HG03342 (cell line): ENCODE data around the gene ATXN10.

Experiments
- ATAC-seq: cut with Tn5 transposase; IDR thresholded peaks from one replicate; pipeline ENCODE4 v1.9.1; 2021; ENCODE audit warnings: mild to moderate bottlenecking, moderate library complexity; ENCODE audit not compliant: unreplicated experiment

ATXN10 gene

DNA sequence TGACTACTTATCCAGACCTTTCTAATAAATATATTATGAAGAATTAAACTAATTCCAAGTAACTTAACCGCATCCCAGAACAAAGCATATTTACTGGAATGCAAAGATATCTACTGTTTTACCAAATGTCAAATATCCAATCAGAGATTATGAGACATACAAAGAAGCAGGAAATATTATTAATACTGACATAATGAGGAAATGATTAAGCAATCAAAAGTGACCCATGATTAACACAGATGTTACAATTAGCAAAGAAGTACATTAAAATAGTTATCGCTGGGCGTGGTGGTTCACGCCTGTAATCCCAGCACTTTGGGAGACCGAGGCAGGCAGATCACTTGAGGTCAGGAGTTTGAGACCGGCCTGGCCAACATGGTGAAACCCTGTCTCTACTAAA lies 200.1 kb downstream of the ATXN10 start:
- no peak for ATAC-seq

DNA sequence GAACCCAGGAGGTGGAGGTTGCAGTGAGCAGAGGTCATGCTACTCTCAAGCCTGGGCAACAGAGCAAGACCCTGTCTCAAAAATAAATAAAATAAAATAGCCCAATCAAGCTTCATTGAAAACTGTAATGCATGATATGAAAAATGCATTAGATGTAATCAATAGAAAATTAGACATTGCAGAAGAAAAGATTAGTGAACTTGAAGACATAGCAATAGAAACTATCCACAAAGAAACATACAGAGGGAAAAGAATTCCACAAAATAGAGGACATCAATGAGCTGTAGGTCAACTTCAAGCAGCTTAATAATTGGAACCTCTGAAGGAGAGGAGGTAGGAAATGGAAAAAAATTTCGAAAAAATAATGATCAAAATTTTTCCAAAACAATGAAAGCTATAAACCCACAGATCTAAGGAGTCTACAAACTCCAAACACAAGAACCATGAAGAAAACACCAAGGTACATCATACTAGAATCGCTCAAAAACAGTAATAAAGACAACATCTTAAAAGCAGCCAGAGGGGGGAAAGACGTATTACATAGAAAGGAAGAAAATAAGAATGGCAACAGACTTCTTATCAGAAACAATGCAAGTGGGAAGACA lies 201.1 kb downstream of the ATXN10 start:
- ATAC-seq = no peak

DNA sequence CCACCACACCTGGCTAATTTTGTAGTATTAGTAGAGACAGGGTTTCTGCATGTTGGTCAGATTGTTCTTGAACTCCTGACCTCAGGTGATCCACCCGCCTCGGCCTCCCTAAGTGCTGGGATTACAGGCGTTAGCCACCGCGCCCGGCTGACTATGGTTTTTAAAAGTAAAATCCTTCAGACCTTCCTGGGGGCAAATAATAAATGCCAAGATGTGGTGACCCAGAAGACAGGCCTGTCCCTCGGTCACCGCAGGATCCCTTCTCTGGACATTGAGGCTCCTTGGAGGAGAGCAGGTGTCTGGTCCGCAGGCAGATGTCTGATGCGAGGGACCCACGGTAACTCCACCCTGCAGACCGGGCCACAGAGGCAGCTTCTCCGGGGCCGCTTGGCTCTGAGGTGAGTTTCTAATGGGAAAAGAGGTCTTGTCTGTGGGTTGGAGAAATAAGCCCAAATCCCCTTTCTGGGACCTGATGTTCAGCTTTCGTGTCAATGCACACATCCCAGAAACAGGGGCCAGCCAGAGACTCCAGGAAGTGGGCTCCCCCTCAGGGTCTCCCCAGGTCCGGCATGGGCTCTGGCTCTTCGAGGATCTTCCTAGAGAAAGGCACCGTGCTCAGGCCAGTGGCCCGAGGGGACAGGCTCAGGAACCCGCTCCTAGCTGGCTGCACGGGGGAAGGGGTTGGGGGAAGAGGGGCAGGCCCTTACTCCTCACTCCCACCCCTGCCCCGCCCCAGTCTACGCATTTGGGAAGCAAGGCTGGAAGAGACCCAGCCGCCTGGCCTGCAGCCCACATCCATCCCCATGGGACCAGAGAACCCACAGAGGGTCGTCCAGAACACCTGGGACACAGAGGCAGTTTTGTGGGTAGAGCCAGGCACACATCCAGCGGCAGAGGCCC lies 204.8 kb downstream of the ATXN10 start:
- no peak for ATAC-seq

DNA sequence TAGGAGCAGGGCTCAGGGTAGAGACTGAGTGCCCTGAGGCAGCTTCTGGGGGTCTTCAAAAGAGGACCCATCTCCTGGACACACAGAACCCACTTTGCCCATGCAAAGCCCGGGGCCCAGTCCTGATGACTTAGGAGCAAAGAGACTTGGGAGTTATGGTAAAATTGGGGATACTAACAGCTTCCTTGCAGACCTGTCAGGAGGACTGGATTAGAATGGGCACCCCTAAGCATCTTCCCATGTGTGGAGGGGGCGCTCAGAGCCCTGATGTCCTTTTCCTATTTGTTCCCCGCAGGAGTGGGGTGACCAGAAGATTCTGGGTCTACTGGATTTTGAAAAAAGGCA lies 205.4 kb downstream of the ATXN10 start:
- no peak for ATAC-seq

DNA sequence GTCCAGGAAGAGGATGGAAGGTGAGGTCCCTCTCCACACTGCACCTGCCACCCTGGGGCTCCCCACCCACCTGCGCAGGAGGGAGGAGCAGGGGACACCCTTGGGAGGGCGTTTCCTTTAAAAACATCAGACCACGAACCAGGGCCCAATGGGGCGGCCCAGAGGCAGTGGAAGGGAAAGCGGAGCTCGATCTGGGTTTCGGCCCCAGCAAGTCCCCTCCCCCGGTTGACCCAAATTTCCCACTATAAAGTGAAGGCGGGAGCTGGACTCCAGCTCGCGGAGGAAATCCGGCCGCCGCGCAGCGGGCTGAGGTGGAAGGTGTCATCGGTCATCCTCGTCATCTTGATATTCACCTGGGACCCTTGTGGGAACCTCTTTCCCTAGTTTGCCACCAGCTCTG lies 206.0 kb downstream of the ATXN10 start:
- no peak for ATAC-seq

DNA sequence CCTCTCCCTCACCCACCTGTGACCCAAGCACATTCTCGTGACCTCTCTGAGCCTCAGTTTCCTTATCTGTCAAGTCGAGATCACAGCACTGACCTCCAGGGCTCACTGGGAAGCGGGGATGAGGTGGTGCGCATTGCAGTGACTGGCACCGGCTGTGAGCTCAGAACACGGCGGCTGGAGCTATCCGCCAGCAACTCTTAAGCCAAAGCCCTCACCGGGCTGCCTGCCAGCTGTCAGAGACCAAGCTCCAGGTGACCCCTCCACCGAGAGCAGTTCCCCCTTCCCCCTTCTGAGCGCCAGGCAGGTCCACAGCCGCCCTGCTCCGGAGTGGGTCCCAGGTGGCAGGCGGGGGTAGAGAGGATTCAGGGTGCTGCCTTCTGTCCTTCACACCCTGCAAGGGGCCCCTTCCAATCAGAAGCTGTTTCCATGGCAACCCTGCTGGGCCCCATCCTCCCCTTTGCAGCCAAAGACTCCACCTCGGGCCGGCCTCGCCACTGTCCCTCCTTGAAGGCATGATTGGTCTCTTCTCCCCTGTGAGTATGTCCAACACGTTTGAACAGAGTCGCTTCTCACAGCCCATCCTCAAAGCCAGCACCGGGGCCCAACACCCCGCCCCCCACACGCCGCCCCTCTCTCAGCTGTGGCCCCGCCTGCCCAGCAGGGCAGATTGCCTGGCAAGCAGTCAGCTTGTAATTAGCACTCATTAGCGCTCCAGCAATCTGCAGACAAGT lies 206.6 kb downstream of the ATXN10 start:
- no peak for ATAC-seq

DNA sequence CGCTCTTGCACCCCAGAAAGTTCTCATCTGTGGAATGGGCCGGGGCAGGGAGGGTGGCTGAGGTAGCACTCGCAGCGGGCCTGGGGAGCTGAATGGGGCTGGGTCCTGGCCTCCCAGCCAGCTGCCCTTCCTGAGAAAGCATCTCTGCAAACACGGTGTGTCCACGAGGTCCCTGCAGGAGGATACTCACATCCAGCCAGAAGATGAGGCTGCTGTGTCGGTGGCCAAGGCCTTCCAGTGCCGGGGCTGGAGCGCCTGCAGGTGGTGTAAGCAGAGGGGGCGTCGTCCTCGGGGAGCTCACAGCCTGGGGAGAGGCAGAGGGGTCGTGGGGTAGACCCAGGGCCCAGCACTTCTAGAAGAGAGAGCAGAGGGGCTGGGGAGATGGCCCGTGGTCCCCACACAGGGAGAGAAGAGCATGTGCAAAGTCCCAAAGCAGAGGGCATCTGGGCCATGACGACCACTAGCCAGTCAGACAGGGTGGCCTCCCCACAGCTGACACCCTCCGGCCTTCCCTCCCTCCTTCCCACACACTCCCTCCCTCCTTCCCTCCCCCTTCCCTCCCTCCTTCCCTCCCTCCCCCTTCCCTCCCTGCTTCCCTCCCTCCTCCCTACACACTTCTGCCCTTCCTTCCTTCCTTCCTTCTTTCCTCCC lies 207.4 kb downstream of the ATXN10 start:
- ATAC-seq = no peak

DNA sequence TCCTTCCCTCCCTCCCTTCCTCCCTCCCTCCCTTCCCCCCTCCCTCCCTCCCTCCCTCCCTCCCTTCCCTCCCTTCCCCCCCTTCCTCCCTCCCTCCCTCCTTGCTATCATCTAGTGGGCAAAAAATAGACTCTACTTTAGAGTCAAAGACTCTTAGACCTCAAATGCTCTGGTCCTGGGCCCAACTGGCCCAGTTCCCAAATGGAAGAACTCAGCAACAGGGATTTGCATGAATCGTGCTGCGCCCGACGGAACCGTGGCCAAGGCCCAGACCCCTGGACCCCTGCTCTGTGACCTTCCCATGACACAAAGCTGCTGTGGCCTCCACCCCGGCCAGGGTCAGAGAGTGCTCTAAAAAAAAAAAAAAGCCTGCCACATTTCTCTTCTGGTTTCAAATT lies 207.9 kb downstream of the ATXN10 start:
- ATAC-seq = no peak

DNA sequence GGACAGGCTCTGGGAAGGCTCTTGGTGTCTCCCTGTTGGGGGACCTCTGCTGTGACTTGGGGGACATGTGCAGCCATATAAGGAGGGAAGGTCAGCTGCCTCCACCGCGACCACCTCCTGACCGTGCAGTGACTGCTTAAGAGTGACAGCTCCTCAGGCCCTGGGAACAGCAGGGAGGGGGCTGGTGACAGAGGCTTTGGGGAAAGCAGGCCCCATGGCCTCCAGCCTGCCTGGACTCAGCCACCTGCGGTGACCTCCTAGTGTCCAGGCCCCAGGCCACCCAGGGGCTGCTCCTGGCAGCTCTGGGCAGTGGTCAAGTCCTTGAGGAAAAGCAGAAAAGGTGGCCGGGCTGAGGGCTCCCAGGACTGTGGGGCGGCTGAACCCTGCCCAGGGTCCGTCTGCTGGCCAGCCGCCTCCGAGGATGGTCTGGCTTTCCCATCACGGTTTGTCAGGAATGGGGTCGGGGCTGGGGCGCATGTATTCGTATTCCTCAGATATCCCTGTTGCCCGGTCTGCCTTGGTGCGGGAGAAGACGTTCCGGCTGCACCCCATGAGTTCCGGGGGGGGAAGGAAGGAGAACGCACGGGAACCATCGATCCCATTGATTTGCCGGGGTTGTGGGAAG lies 208.6 kb downstream of the ATXN10 start:
- ATAC-seq = no peak

DNA sequence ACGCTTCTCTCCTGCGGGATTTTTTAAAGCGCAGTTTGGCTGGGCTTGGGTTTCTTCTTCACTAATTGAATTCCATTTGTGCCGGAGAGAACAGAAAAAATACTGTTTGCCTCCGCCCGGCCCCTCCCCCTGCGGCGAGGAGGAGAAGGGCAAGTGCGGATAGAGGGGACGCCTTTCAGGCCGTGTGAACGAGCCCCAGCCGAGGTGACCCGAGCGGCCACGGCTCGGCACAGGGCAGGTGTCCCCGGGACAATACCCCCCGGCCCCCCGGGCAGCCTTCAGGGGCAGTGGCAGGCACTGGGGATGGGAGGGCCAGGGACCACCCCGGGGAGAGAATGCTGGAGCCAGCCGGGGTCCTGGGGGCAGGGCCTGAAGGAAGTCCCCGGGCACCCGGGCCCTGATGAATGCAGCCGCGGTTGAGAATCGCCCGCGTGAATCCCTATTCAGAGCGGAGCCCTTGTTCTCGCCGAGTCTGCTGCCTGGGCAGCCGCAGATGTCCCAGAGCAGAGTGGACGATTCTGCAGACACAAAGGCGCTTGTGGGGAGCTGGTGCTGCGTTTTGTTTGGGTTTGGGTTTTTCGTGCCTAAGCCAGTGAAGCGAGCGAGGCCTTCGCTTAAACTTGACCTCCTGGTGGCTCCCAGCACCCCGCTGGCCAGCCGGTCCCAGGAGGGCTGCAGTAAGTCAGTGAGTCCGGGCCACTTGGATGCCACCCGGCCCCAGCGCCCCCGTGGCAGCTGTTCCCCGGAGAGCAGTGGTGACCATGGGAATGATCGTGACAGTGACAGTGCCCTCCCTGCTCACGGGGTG lies 209.3 kb downstream of the ATXN10 start:
- ATAC-seq = no peak

DNA sequence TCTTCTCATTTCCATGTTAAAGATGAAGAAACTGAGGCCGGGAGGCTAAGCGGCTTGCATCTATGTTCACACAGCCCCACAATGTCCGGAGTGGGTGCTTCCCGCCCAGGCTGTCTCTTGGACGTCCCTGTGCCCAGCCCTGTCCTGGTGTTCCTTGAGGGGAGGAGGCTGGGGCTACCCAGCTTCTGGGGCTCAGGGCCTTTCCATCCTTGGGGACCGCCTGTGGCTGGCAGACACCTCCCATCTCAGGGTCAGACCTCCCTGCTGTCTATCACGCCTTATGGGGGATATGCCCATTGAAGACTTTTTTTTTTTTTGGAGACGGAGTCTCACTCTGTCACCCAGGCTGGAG lies 209.9 kb downstream of the ATXN10 start:
- ATAC-seq = no peak

DNA sequence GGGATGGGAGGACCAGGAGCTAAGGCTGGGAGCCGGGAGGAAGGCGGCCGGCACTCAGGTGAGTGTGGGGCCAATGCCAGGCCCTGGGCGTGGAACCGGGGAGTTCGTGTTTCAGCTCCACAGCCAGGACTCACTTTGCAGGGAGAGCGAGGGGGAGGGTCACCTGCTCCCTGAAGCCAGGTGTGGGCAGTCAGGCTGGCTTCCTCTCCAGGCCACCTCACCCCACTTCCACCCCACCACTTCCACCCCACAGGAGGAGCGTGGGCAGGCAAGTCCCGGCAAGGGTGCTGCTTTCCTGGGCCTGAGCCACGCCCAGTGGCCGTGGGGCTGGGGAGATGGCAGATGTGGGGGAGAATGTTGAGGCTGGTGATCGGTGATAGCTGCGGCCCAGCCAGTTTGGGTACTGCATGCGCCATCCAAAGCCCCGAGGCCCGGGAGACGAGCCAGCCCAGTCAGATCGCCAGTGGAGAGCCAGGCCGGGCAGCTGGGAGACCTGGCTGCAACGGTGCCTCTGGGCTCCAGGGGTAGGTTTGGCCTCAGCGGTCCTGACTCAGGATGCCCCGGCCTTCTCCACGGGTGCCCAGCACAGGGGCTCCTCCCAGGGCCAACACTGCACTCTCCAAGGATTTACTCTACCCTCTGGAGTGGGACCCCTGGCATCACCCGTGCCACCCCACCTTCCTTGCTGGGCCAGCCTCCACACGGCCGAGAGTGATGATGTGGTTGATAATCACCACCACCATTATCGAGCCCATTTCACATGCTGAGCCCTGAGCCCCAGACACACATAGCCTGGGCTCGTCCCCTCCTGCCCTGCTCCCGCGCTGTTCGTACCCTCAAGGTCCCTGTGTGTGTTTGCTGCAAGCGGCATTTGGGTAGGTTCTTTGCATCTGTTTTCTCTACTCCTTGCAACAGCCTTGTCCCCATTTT lies 211.5 kb downstream of the ATXN10 start:
- ATAC-seq = no peak

DNA sequence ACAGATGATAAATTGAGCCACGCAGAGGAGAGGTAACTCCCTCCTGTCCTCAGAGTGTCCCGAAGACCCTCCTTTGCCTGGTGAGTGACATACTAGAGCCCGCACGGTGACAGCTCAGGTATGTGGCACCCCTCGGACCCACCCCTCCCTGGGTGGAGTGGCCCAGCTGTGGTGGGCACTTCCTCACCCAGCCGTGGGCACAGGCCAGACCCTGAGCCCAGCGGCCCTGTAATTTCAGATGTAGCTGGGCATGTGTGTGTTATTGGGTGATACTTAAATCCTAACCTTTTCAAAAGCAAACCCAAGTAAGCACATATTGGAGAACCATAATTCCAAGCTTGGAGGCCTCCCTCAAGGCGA lies 212.2 kb downstream of the ATXN10 start:
- no peak for ATAC-seq

DNA sequence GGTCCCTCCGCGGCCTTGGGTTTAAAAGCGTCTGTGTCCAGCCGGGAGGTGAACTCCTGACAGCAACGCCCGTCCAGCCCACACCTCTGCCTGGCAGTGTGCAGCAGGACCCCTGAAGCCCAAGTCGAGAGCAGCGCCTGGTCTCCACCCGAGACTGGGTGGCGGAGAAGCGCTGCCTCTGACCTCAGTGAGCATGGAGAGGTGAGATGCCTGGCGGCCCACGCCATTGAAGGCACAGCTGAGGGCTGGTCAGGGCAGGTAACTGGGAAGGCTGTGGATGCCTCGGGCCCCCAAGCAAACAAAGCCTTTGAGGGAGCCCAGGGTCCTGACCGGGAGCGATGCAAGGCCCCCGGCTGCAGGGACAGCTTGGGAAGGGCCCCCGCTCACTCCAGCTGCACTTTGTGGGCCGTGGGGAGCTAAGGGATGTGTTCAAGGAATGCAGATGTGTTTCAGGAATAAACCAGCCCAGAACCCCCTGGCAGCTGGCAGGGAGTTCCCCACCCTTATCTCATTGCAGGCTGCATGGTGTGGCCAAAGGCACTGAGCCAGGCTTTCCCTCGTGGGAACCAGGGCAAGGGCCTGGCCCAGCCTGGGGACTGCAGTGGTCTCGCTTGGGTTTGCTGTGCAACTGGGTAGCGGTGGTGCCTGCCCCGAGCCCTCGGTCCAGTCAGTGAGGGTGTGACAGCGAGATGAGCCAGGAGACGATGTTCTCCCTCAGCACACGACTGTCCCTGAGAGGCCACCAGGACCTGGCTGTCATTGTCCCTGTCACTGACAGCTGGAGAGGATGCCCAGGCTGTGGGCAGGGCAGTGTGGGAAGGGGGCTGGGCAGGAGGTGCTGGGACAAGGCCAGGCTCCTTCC lies 212.8 kb downstream of the ATXN10 start:
- ATAC-seq = no peak

DNA sequence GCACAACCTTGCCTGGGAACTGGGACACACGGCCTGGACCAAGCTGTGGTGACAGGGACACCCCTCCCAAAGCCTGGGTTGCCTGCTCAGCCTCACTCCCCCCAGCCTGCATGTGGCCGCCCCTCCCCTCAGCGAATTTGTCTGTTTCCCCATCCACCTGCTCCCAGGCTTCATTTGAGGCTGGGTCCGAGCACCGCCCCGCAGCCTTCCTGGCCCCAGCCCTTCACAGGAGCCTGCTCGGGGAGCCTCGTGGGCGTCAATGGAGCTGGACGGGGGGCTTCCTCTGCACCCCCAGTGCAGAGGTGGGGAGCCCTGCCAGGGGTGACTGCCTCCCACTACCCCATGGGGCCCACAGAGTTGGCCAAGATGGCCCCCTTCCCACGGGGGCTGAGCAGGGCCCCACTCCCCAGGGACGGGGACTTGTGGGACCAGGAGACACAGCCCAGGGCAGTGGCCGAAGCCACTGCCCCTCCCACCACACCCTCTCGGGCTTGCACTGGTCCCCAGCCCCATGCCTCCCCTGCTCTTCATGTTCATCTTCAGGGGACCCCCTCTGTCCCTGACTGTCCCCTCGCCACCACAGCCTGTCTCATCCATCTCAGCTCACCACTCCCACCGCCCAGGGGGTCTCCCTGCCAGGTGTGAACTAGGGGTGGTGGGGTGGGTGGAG lies 213.7 kb downstream of the ATXN10 start:
- no peak for ATAC-seq

DNA sequence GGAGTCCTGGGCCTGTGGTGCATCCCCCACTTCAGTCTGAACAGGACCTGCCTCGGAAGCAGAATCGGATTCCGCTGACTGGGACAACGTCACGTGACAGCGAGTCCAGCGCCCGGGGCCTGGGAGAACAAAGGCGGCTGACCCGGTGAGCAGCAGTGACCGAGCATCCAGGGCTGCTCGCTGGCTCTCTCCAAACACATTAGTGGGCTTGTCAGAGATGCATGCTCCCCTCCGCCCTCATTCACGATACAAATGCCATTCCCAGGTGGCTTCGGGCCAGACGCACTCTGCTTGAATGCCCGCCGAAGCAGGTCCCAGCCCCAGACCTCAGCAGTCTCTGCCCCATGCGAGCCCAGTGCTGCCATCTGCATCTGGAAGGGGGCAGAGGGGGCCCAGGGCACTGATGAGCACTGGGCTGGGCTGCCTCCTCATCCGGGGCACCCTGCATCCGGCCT lies 214.3 kb downstream of the ATXN10 start:
- no peak for ATAC-seq

DNA sequence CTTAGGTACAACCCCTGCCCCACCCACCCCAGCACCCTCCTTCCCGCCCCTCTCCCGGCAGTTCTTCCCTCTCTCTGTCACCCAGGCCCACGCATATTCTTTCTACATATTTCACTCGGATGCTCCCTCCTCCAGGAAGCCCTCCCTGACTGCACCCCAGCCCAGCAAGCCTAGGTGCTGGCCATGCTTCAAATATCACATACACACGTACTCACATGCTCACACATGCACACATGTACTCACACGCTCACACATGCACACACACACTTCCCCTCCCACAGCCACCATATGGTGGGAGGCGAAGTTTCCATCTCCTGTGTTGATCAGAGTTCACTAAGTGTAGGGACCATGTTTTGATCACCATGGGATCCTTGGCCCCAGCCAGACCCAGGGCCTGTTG lies 214.9 kb downstream of the ATXN10 start:
- ATAC-seq = no peak
